ENCODE results near the gene KDM2A.

The KDM2A gene

DNA sequence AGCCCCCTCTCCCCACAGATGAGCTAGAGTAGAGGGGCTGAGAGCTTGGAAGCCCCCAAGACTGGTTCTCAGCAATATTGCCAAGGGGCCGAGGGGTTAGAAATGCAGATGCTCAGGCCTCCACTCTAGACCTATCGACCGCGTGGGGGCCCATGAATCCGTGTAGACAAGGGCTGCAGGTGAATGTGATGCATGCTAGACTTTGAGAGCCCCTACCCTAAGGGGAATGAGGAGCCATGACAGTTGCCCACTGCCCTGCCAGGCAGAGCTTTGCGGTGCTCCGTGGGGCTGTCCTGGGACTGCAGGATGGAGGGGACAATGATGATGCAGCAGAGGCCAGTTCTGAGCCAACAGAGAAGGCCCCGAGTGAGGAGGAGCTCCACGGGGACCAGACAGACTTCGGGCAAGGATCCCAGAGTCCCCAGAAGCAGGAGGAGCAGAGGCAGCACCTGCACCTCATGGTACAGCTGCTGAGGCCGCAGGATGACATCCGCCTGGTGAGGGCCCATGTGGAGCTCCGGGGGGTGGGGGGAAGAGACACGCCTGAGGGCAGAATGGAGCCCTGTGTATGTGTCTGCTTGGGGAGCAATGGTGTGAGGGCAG is 185.5 kb downstream of the KDM2A start:
- no peak for DNase-seq

DNA sequence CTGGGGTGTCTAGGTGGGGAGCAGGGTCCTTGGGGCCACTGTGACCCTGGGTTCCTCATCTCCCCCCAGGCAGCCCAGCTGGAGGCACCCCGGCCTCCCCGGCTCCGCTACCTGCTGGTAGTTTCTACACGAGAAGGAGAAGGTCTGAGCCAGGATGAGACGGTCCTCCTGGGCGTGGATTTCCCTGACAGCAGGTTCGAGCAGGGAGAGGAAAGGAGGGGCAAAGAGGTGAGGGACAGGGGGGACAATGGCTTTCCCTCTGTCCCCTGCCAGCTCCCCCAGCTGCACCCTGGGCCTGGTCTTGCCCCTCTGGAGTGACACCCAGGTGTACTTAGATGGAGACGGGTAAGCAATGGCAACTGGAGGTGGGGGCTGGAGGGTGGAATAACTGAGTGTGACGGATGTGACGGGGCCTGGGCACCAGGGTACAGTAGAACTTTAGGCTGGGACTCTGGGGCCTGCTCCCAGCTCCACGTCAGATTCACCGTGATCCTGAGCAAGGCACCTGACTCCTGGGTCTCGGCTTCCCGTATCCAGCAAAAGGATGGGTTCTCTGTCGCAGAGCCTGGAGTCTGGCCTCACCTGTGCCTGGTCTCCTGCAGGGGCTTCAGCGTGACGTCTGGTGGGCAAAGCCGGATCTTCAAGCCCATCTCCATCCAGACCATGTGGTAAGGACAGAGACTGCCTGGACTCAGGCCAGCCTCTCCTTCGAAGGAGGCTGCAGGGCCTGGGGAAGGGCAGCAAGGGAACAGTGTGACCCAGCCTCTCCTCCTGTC is 187.9 kb downstream of the KDM2A start:
- no peak for DNase-seq

DNA sequence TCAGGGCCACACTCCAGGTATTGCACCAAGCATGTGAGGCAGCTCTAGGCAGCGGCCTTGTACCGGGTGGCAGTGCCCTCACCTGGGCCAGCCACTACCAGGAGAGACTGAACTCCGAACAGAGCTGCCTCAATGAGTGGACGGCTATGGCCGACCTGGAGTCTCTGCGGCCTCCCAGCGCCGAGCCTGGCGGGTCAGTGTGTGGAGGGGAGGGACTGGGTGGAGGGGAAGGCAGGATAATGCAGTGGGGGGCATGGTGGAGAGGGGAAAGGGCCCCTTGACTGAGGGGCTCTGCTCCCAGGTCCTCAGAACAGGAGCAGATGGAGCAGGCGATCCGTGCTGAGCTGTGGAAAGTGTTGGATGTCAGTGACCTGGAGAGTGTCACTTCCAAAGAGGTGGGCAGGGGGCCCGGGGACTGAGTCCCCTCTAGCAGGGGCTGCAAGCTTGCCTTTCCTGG is 188.5 kb downstream of the KDM2A start:
- no peak for DNase-seq
